Prostate gland (tissue), 2 donors: ENCODE measurements around the gene KRTAP15-1.

Experiments used
- CTCF ChIP-seq, 4 experiments: fragments of 200-600 bp in 2 of 4; fragments of 450-650 bp in 2 of 4; sonication (generic) in 2 of 4; IDR thresholded peaks; 1 replicate in 3 of 4; 2 replicates in 1 of 4; pipeline ENCODE4 v1.5.1; 2016 to 2019; ENCODE audit warnings: antibody characterized with exemption in 4 of 4, mild to moderate bottlenecking in 2 of 4, moderate library complexity in 2 of 4
- POLR2AphosphoS5 ChIP-seq: sonication (generic); formaldehyde crosslinking; IDR thresholded peaks from one replicate; pipeline ENCODE4 v1.6.1; 2017; ENCODE audit warnings: antibody characterized with exemption

- TF ChIP-seq POLR2AphosphoS5 = no peak
- TF ChIP-seq CTCF (IDR thresholded peaks at IDR 0.05) = no peak
Observed at GRCh38 chr21:30486180-30486579, 46.1 kb downstream of the KRTAP15-1 start.
